GM18861 (cell line): ENCODE results near the gene THSD8.
A peak's percentile ranks its signal among the peaks of the same experiment; 100 is the strongest.

Experiments
- ATAC-seq: cut with Tn5 transposase; IDR thresholded peaks from one replicate; pipeline ENCODE4 v1.9.1; 2021; ENCODE audit not compliant: unreplicated experiment

Gene THSD8

DNA sequence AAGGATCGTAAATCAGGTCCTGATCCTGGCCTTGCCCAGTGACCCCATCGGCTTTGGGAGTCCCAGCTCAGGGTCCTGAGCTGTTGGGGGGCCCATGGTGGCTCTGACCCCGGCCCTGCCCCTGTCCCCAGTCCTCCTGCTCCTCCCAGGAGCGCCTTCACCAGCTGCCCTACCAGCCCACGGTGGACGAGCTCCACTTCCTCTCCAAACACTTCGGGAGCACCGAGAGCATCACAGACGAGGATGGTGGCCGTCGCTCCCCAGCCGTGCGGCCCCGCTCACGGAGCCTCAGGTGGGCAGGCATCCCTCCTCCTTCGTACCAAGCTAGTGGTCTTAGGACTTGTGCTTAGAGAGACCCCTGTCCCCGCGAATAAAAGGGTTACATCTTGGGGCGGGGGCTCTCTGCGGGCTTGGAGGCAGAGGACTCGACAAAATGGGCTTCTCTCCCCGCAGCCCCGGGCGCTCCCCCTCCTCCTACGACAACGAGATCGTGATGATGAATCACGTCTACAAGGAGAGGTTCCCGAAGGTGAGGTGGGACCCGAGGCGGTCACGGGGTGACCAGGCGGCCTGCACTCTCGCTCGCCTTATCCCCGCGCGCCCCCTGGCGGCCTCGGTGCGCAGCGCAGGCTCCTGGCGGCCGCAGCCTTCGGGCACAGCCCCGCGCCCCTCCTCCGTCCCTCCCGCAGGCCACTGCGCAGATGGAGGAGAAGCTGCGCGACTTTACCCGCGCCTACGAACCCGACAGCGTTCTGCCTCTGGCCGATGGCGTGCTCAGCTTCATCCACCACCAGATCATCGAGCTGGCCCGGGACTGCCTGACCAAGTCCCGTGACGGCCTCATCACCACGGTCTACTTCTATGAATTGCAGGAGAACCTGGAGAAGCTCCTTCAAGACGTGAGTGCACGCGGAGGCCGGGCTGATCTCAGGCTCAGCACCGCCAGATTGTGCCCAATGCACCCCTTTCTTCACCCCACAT lies 45.6 kb downstream of the THSD8 start:
- peak; percentile 45 for ATAC-seq
